SK-N-SH (cell line): ENCODE data around the gene BCAS3. TPM values are rescaled to one million over a fixed set of nuclear protein-coding genes. Genes with fewer than 3 reads are reported as not detected.

Experiments
- CTCF ChIA-PET: fragments of 300-600, 350-600 bp; formaldehyde crosslinking; extraction: SDS; loops from one replicate; lab custom pipeline; 2021; lab: Yijun Ruan, JAX
- POLR2A ChIA-PET: fragments of 350-600 bp; sonication (Branson Sonifier 250); formaldehyde crosslinking; extraction: SDS; loops from one replicate; lab custom pipeline; 2020; ENCODE audit warnings: antibody characterized with exemption, inconsistent platforms; lab: Yijun Ruan, JAX
- DNase-seq: peaks from one replicate; pipeline ENCODE4 v3.0.0; 2012
- H2AFZ ChIP-seq: fragments of 200-600 bp; sonication (generic); 2 replicates; pipeline ENCODE4 v1.8.1; 2016; ENCODE audit warnings: antibody characterized with exemption, mild to moderate bottlenecking, low read depth
- H3F3A ChIP-seq: fragments of 200-600 bp; sonication (generic); replicated peaks from 2 replicates; pipeline ENCODE3; 2016; ENCODE audit warnings: antibody characterized with exemption, mild to moderate bottlenecking; ENCODE audit not compliant: insufficient read depth
- H3K27ac ChIP-seq, 2 experiments: fragments of 200-500 bp in 1 of 2; fragments of 200-600 bp in 1 of 2; sonication (Bioruptor generic) in 1 of 2; sonication (generic), shearing (Covaris generic) in 1 of 2; 2 replicates each; pipeline versions ENCODE4 v1.5.1 to v1.6.1; 2014 to 2016; ENCODE audit warnings: low read depth in 2 of 2, inconsistent platforms in 1 of 2, low read length in 1 of 2, mild to moderate bottlenecking in 1 of 2, mixed read lengths in 1 of 2
- H3K27me3 ChIP-seq: fragments of 200-600 bp; sonication (generic), shearing (Covaris generic); 2 replicates; pipeline ENCODE4 v1.6.1; 2016; ENCODE audit warnings: mixed run types; ENCODE audit not compliant: insufficient read depth
- H3K36me3 ChIP-seq, 2 experiments: fragments of 200-500 bp in 1 of 2; fragments of 200-600 bp in 1 of 2; sonication (Bioruptor generic) in 1 of 2; sonication (generic) in 1 of 2; replicated peaks in 1 of 2; 2 replicates each; pipeline versions ENCODE3 to v1.5.1; 2014 to 2016; ENCODE audit warnings: low read length in 1 of 2, mild to moderate bottlenecking in 1 of 2; ENCODE audit not compliant: insufficient read depth in 2 of 2, control insufficient read depth in 1 of 2
- H3K4me1 ChIP-seq, 2 experiments: fragments of 200-500 bp in 1 of 2; fragments of 200-600 bp in 1 of 2; sonication (Bioruptor generic) in 1 of 2; sonication (generic), shearing (Covaris generic) in 1 of 2; 2 replicates each; pipeline versions ENCODE4 v1.5.1 to v1.6.1; 2014 to 2016; ENCODE audit warnings: low read depth in 1 of 2, low read length in 1 of 2, mixed run types in 1 of 2; ENCODE audit not compliant: insufficient read depth in 2 of 2, control insufficient read depth in 1 of 2
- H3K4me2 ChIP-seq: fragments of 200-600 bp; sonication (generic), shearing (Covaris generic); 2 replicates; pipeline ENCODE4 v1.6.1; 2017; ENCODE audit warnings: mixed run types
- H3K4me3 ChIP-seq, 2 experiments: fragments of 200-500 bp in 1 of 2; fragments of 200-600 bp in 1 of 2; sonication (Bioruptor generic) in 1 of 2; sonication (generic), shearing (Covaris generic) in 1 of 2; 2 replicates each; pipeline versions ENCODE4 v1.5.1 to v1.8.1; 2014 to 2016; ENCODE audit warnings: low read depth in 2 of 2, inconsistent platforms in 1 of 2, low read length in 1 of 2, mild to moderate bottlenecking in 1 of 2, mixed read lengths in 1 of 2, moderate library complexity in 1 of 2
- H3K79me2 ChIP-seq: fragments of 200-600 bp; sonication (generic); 2 replicates; pipeline ENCODE4 v1.8.1; 2017; ENCODE audit warnings: mild to moderate bottlenecking; ENCODE audit not compliant: insufficient read depth
- H3K9ac ChIP-seq: fragments of 200-600 bp; sonication (generic); 2 replicates; pipeline ENCODE4 v1.6.1; 2017; ENCODE audit warnings: mixed run types
- H3K9me2 ChIP-seq: fragments of 200-600 bp; sonication (generic); 2 replicates; pipeline ENCODE4 v1.6.1; 2017; ENCODE audit warnings: mixed run types
- H3K9me3 ChIP-seq: fragments of 200-600 bp; sonication (generic); 2 replicates; pipeline ENCODE4 v1.6.1; 2017; ENCODE audit warnings: mixed run types, mild to moderate bottlenecking, moderate library complexity
- H4K20me1 ChIP-seq: fragments of 200-600 bp; sonication (generic); 2 replicates; pipeline ENCODE4 v1.6.1; 2017; ENCODE audit warnings: mild to moderate bottlenecking, mixed run types; ENCODE audit not compliant: insufficient read depth
- CHD2 ChIP-seq: fragments of 150-350 bp; IDR thresholded peaks from 2 replicates; pipeline ENCODE4 v1.6.1; 2018; ENCODE audit warnings: low read length; ENCODE audit not compliant: partially characterized antibody
- CTCF ChIP-seq: fragments of 200-600 bp; sonication (generic); IDR thresholded peaks from 2 replicates; pipeline ENCODE4 v1.6.1; 2017; ENCODE audit warnings: antibody characterized with exemption, mild to moderate bottlenecking, moderate library complexity
- ELF1 ChIP-seq: IDR thresholded peaks from 2 replicates; pipeline ENCODE4 v1.4.0; 2012
- EP300 ChIP-seq, 2 experiments: IDR thresholded peaks; 2 replicates each; pipeline versions ENCODE4 v1.4.0 to v1.6.1; 2012; ENCODE audit warnings: borderline replicate concordance in 1 of 2, low read depth in 1 of 2, low read length in 1 of 2
- GATA2 ChIP-seq: sonication (generic); formaldehyde crosslinking; IDR thresholded peaks from 2 replicates; pipeline ENCODE4 v1.5.0; 2020; ENCODE audit warnings: mild to moderate bottlenecking, missing genetic modification reagents
- IRF3 ChIP-seq: fragments of 150-350 bp; IDR thresholded peaks from 2 replicates; pipeline ENCODE4 v1.6.1; 2016; ENCODE audit warnings: mild to moderate bottlenecking, low read depth, low read length
- MEF2A ChIP-seq: IDR thresholded peaks from 2 replicates; pipeline ENCODE4 v1.4.0; 2012; ENCODE audit warnings: low read depth, borderline replicate concordance
- NFIC ChIP-seq: IDR thresholded peaks from 2 replicates; pipeline ENCODE4 v1.4.0; 2012; ENCODE audit warnings: borderline replicate concordance
- PBX3 ChIP-seq: IDR thresholded peaks from 2 replicates; pipeline ENCODE4; 2012
- POLR2AphosphoS5 ChIP-seq: IDR thresholded peaks from 2 replicates; pipeline ENCODE4 v1.6.1; 2012; ENCODE audit warnings: low read depth, low read length
- RAD21 ChIP-seq: IDR thresholded peaks from 2 replicates; pipeline ENCODE4 v1.6.1; 2012; ENCODE audit warnings: mild to moderate bottlenecking, low read length
- REST ChIP-seq: IDR thresholded peaks from 2 replicates; pipeline ENCODE4 v1.6.1; 2012; ENCODE audit warnings: mild to moderate bottlenecking, low read depth, low read length, moderate library complexity
- RXRA ChIP-seq: IDR thresholded peaks from 2 replicates; pipeline ENCODE4 v1.4.0; 2012; ENCODE audit warnings: low read depth, mild to moderate bottlenecking, borderline replicate concordance
- SIN3A ChIP-seq: IDR thresholded peaks from 2 replicates; pipeline ENCODE4 v1.6.1; 2012; ENCODE audit warnings: low read depth, mild to moderate bottlenecking, low read length, moderate library complexity, borderline replicate concordance
- TAF1 ChIP-seq: IDR thresholded peaks from 2 replicates; pipeline ENCODE4 v1.6.1; 2012; ENCODE audit warnings: low read depth, mild to moderate bottlenecking, low read length, moderate library complexity, borderline replicate concordance
- TEAD4 ChIP-seq: IDR thresholded peaks from 2 replicates; pipeline ENCODE4 v1.4.0; 2012; ENCODE audit warnings: mild to moderate bottlenecking, borderline replicate concordance; ENCODE audit not compliant: insufficient read depth
- USF1 ChIP-seq: IDR thresholded peaks from 2 replicates; pipeline ENCODE4 v1.4.0; 2012; ENCODE audit warnings: low read depth, borderline replicate concordance
- WGBS: methylation state at CpG from one replicate; pipeline ENCODE4 v1.1.6; 2017; ENCODE audit warnings: low lambda C conversion rate; 5-methylcytosine and 5-hydroxymethylcytosine counted together
- polyA plus RNA-seq, 3 experiments: library from polyadenylated mRNA; depleted of rRNA; stranded (reverse); fragments of >200 nt; gene quantifications; 2 replicates each; pipeline ENCODE4 v1.2.3, GENCODE V29; 2012

BCAS3 gene
- polyA plus RNA-seq, 1 of the 3 experiments (the other 2 are of a cell fraction): 5.9 TPM

GRCh38 chr17:61389670-61390478 lies 712.2 kb downstream of the BCAS3 start (continued):
- TF ChIP-seq REST (no peak), ELF1 (no peak), RAD21 (peak; percentile 58)

GRCh38 chr17:61390479-61390791 lies 712.8 kb downstream of the BCAS3 start:
- no peak for TF ChIP-seq GATA2 (CRISPR knock-in tag)
- no peak for TF ChIP-seq CTCF
- no peak for TF ChIP-seq RXRA
- no peak for TF ChIP-seq TAF1
- TF ChIP-seq PBX3: no peak
- no peak for TF ChIP-seq RAD21
- TF ChIP-seq ELF1: no peak
- TF ChIP-seq POLR2AphosphoS5: no peak
- TF ChIP-seq SIN3A: no peak
- TF ChIP-seq NFIC: no peak
- no peak for TF ChIP-seq IRF3
- no peak for TF ChIP-seq CHD2
- TF ChIP-seq USF1: no peak
- no peak for TF ChIP-seq MEF2A
- no peak for TF ChIP-seq TEAD4
- TF ChIP-seq EP300 (IDR thresholded peaks at IDR 0.05; ENCODE audit: borderline replicate concordance in 1 of 2, low read depth in 1 of 2, low read length in 1 of 2): no peak
- H2AFZ ChIP-seq: no peak overlapping the region
- DNase-seq: no peak
- H3K9me3 ChIP-seq: no peaks in the 10 kb centered on the region
- H3K9ac ChIP-seq: no peak overlapping the region
- peaks cover 5 to 89% of the 10 kb centered on the region in 2 experiments; a peak in 2 of 4 replicates for H3K4me1 ChIP-seq
- H3K9me2 ChIP-seq: no peaks in the 10 kb centered on the region
- H3K79me2 ChIP-seq: peaks cover 35% of the 10 kb centered on the region
- CTCF ChIA-PET: interaction anchor here (0.6 to 1.4 kb wide), 20 partner anchors 8 to 644 kb away, joined by 3 to 11 read pairs (median 3); no protein-coding TSS in a partner anchor
- no peaks in the 10 kb centered on the region for H3K27me3 ChIP-seq
- 92% methylated on average over 11 of the region's 11 CpGs for WGBS
- no peaks in the 10 kb centered on the region for H4K20me1 ChIP-seq
- no peak overlapping the region; a peak in 1 of 4 replicates for H3K27ac ChIP-seq
- H3K36me3 ChIP-seq: peaks cover 0 to 8% of the 10 kb centered on the region in 2 experiments
- H3F3A ChIP-seq: peaks cover 11% of the 10 kb centered on the region
- no peak overlapping the region for H3K4me2 ChIP-seq
- H3K4me3 ChIP-seq: no peak overlapping the region
- POLR2A ChIA-PET: no interaction called here
